Measurements from ENCODE around the gene MTURN. TPM values are rescaled to one million over a fixed set of nuclear protein-coding genes. Genes with fewer than 3 reads are reported as not detected.
A peak's percentile ranks its signal among the peaks of the same experiment; 100 is the strongest.

The MTURN gene
- total and polyA plus RNA-seq, 9 of the 15 experiments (the other 6 are each of a cell fraction or from before 2014, with no cell fraction given): 0.94 to 14.8 (median 6.4) TPM

GRCh38 chr7:30146127-30146612 lies 11.4 kb downstream of the MTURN start (continued):
- TF ChIP-seq SMAD3 (CRISPR knock-in tag; conservative IDR thresholded peaks at IDR 0.05) (no peak), ZNF277 (CRISPR knock-in tag; IDR thresholded peaks at IDR 0.05; ENCODE audit: borderline replicate concordance) (no peak), TRIM28 (IDR thresholded peaks at IDR 0.05) (peak; percentile 62; the same call in 1 of the 2 replicates), BMI1 (IDR thresholded peaks at IDR 0.05; ENCODE audit: low read length) (no peak), RCOR1 (IDR thresholded peaks at IDR 0.05; ENCODE audit: borderline replicate concordance in 1 of 2, low read depth in 2 of 2, low read length in 2 of 2) (peak; percentile 50 to 99; a peak in 2 of 4 replicates), RFX1 (IDR thresholded peaks at IDR 0.05) (no peak; the same call in 1 of the 2 replicates), MAZ (CRISPR knock-in tag; conservative IDR thresholded peaks at IDR 0.05 in 1 of 2, IDR thresholded peaks at IDR 0.05 in 1 of 2) (peak; percentile 43 to 62; a peak in 2 of 4 replicates), PHF20 (IDR thresholded peaks at IDR 0.05; ENCODE audit: partially characterized antibody) (no peak), MAFK (IDR thresholded peaks at IDR 0.05; ENCODE audit: low read length) (peak; percentile 58; the same call in 1 of the 2 replicates), ZNF639 (CRISPR knock-in tag; conservative IDR thresholded peaks at IDR 0.05 in 1 of 2, IDR thresholded peaks at IDR 0.05 in 1 of 2) (peak in 1 of 2 experiments; percentile 55; a peak in 1 of 4 replicates), SLC30A9 (CRISPR knock-in tag; IDR thresholded peaks at IDR 0.05) (no peak), ZNF780A (CRISPR knock-in tag; IDR thresholded peaks at IDR 0.05) (no peak), SIN3A (IDR thresholded peaks at IDR 0.05; ENCODE audit: borderline replicate concordance in 2 of 2, control insufficient read depth in 1 of 2, low read depth in 2 of 2, low read length in 2 of 2) (no peak), NFYB (IDR thresholded peaks at IDR 0.05; ENCODE audit: extremely low read depth, insufficient read length) (no peak)
- TF ChIP-seq, protein P1, sequence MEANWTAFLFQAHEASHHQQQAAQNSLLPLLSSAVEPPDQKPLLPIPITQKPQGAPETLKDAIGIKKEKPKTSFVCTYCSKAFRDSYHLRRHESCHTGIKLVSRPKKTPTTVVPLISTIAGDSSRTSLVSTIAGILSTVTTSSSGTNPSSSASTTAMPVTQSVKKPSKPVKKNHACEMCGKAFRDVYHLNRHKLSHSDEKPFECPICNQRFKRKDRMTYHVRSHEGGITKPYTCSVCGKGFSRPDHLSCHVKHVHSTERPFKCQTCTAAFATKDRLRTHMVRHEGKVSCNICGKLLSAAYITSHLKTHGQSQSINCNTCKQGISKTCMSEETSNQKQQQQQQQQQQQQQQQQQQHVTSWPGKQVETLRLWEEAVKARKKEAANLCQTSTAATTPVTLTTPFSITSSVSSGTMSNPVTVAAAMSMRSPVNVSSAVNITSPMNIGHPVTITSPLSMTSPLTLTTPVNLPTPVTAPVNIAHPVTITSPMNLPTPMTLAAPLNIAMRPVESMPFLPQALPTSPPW (CRISPR knock-in tag; IDR thresholded peaks at IDR 0.05): peak; percentile 98
- TF ChIP-seq, protein P2, sequence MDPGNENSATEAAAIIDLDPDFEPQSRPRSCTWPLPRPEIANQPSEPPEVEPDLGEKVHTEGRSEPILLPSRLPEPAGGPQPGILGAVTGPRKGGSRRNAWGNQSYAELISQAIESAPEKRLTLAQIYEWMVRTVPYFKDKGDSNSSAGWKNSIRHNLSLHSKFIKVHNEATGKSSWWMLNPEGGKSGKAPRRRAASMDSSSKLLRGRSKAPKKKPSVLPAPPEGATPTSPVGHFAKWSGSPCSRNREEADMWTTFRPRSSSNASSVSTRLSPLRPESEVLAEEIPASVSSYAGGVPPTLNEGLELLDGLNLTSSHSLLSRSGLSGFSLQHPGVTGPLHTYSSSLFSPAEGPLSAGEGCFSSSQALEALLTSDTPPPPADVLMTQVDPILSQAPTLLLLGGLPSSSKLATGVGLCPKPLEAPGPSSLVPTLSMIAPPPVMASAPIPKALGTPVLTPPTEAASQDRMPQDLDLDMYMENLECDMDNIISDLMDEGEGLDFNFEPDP (CRISPR knock-in tag; IDR thresholded peaks at IDR 0.05): no peak
- TF ChIP-seq, protein P3, sequence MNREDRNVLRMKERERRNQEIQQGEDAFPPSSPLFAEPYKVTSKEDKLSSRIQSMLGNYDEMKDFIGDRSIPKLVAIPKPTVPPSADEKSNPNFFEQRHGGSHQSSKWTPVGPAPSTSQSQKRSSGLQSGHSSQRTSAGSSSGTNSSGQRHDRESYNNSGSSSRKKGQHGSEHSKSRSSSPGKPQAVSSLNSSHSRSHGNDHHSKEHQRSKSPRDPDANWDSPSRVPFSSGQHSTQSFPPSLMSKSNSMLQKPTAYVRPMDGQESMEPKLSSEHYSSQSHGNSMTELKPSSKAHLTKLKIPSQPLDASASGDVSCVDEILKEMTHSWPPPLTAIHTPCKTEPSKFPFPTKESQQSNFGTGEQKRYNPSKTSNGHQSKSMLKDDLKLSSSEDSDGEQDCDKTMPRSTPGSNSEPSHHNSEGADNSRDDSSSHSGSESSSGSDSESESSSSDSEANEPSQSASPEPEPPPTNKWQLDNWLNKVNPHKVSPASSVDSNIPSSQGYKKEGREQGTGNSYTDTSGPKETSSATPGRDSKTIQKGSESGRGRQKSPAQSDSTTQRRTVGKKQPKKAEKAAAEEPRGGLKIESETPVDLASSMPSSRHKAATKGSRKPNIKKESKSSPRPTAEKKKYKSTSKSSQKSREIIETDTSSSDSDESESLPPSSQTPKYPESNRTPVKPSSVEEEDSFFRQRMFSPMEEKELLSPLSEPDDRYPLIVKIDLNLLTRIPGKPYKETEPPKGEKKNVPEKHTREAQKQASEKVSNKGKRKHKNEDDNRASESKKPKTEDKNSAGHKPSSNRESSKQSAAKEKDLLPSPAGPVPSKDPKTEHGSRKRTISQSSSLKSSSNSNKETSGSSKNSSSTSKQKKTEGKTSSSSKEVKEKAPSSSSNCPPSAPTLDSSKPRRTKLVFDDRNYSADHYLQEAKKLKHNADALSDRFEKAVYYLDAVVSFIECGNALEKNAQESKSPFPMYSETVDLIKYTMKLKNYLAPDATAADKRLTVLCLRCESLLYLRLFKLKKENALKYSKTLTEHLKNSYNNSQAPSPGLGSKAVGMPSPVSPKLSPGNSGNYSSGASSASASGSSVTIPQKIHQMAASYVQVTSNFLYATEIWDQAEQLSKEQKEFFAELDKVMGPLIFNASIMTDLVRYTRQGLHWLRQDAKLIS (CRISPR knock-in tag; IDR thresholded peaks at IDR 0.05): no peak
